ENCODE measurements around the gene HHIPL1. TPM values are rescaled to one million over a fixed set of nuclear protein-coding genes. Genes with fewer than 3 reads are reported as not detected.
A peak's percentile ranks its signal among the peaks of the same experiment; 100 is the strongest.

HHIPL1 gene
- total RNA-seq, 1 experiment from 2014 or later, result 2.6 TPM

- Histone ChIP-seq H4K8ac (replicated peaks; ENCODE audit: insufficient read length, low read depth, low read length) (no peak overlapping the region), H3K9ac (ENCODE audit: extremely low read depth, insufficient read length, low read length) (no peak overlapping the region), H2BK15ac (ENCODE audit: low read depth, low read length) (no peak overlapping the region), H2BK5ac (ENCODE audit: insufficient read length, low read length) (no peak overlapping the region), H3K14ac (ENCODE audit: insufficient read depth, low read length) (no peak overlapping the region), H3K79me2 (ENCODE audit: insufficient read depth, low read length) (no peaks in the 10 kb centered on the region), H3T11ph (ENCODE audit: low read length) (no peak overlapping the region), H3K9me3 (ENCODE audit: control insufficient read depth, low read depth, low read length) (no peaks in the 10 kb centered on the region), H3K79me1 (ENCODE audit: insufficient read depth, low read depth, low read length, poor library complexity, severe bottlenecking) (no peaks in the 10 kb centered on the region), H3K23ac (ENCODE audit: insufficient read length, low read depth, low read length) (no peak overlapping the region), H2BK120ac (ENCODE audit: low read depth, low read length, poor library complexity, severe bottlenecking) (no peak overlapping the region), H4K91ac (ENCODE audit: insufficient read length, low read depth, low read length) (no peak overlapping the region), H3K27me3 (ENCODE audit: insufficient read depth, low read length) (no peaks in the 10 kb centered on the region; the same call in 1 of the 2 replicates), H3K27ac (ENCODE audit: insufficient read length, low read depth, low read length) (no peak overlapping the region), H2AFZ (ENCODE audit: low read length) (no peak overlapping the region), H4K5ac (ENCODE audit: insufficient read length, low read depth, low read length) (no peak overlapping the region), H2BK12ac (ENCODE audit: insufficient read length, low read depth, low read length) (no peak overlapping the region), H3K56ac (ENCODE audit: insufficient read length, low read depth, low read length) (no peak overlapping the region), H4K20me1 (ENCODE audit: control insufficient read depth, insufficient read depth, insufficient read length) (no peaks in the 10 kb centered on the region), H3K23me2 (ENCODE audit: insufficient read length, low read depth, low read length, poor library complexity, severe bottlenecking) (peaks cover 4% of the 10 kb centered on the region), H2BK20ac (ENCODE audit: low read depth, low read length, poor library complexity, severe bottlenecking) (no peak overlapping the region), H3K18ac (ENCODE audit: insufficient read length, low read depth, low read length) (no peak overlapping the region), H3K4me2 (ENCODE audit: insufficient read depth, insufficient read length, low read length) (no peak overlapping the region), H3K4ac (ENCODE audit: low read depth, low read length) (no peak overlapping the region), H2AK5ac (ENCODE audit: insufficient read length, low read length) (no peak overlapping the region), H3K4me1 (ENCODE audit: insufficient read depth, low read length) (no peaks in the 10 kb centered on the region)
- Mint-ChIP-seq H3K4me1 (peaks cover 6 to 13% of the 10 kb centered on the region in 2 experiments), H3K27ac (peak overlapping the region in 1 of 3 experiments; percentile 31; a peak in 2 of 7 replicates), H3K4me3 (no peak overlapping the region), H3K9me3 (no peaks in the 10 kb centered on the region), H3K27me3 (ENCODE audit: low read depth) (peaks cover 34% of the 10 kb centered on the region), H3K36me3 (ENCODE audit: insufficient read depth in 1 of 3, low read depth in 3 of 3) (no peaks in the 10 kb centered on the region)
- WGBS (ENCODE audit: extremely low coverage, insufficient read length, low lambda C conversion rate), result no CpG with 5 or more reads among the region's 6 CpGs
- TF ChIP-seq CTCF (conservative IDR thresholded peaks at IDR 0.05), result no peak
- no peak for DNase-seq
Measured at GRCh38 chr14:99643343-99643742, 1.6 kb upstream of the HHIPL1 start.

All from H9 (cell line).